Measurements from ENCODE around the gene CPVL.

Gene CPVL

GRCh38 chr7:29086545-29086944 is 59.8 kb downstream of the CPVL start:
- no peak overlapping the region for H3K4me3 ChIP-seq (ENCODE audit: low read depth in 1 of 2, low read length in 2 of 2)
- H3K27ac ChIP-seq (ENCODE audit: low read length): no peak overlapping the region
- H3K9me3 ChIP-seq (ENCODE audit: control insufficient read depth in 1 of 2, low read length in 2 of 2): no peaks in the 10 kb centered on the region
- H3K36me3 ChIP-seq (ENCODE audit: control insufficient read depth in 1 of 2, insufficient read depth in 2 of 2, low read length in 2 of 2): no peaks in the 10 kb centered on the region
- peaks cover 15 to 20% of the 10 kb centered on the region in 2 donors for H3K4me1 ChIP-seq (ENCODE audit: control insufficient read depth in 1 of 2, insufficient read depth in 2 of 2, low read length in 2 of 2)
- no peaks in the 10 kb centered on the region for H3K27me3 ChIP-seq (ENCODE audit: low read depth, low read length)

GRCh38 chr7:29084832-29085231 is 61.5 kb downstream of the CPVL start:
- Histone ChIP-seq H3K27ac (ENCODE audit: low read length) (no peak overlapping the region), H3K4me3 (ENCODE audit: low read depth in 1 of 2, low read length in 2 of 2) (no peak overlapping the region), H3K4me1 (ENCODE audit: control insufficient read depth in 1 of 2, insufficient read depth in 2 of 2, low read length in 2 of 2) (peaks cover 6 to 7% of the 10 kb centered on the region in 2 donors), H3K27me3 (ENCODE audit: low read depth, low read length) (no peaks in the 10 kb centered on the region), H3K9me3 (ENCODE audit: control insufficient read depth in 1 of 2, low read length in 2 of 2) (no peaks in the 10 kb centered on the region), H3K36me3 (ENCODE audit: control insufficient read depth in 1 of 2, insufficient read depth in 2 of 2, low read length in 2 of 2) (no peaks in the 10 kb centered on the region)

GRCh38 chr7:29080803-29081202 is 65.5 kb downstream of the CPVL start:
- Histone ChIP-seq H3K36me3 (ENCODE audit: control insufficient read depth in 1 of 2, insufficient read depth in 2 of 2, low read length in 2 of 2) (no peaks in the 10 kb centered on the region), H3K9me3 (ENCODE audit: control insufficient read depth in 1 of 2, low read length in 2 of 2) (no peaks in the 10 kb centered on the region), H3K27me3 (ENCODE audit: low read depth, low read length) (no peaks in the 10 kb centered on the region), H3K4me1 (ENCODE audit: control insufficient read depth in 1 of 2, insufficient read depth in 2 of 2, low read length in 2 of 2) (no peaks in the 10 kb centered on the region), H3K4me3 (ENCODE audit: low read depth in 1 of 2, low read length in 2 of 2) (no peak overlapping the region), H3K27ac (ENCODE audit: low read length) (no peak overlapping the region)

- H3K27me3 ChIP-seq (ENCODE audit: low read depth, low read length): no peaks in the 10 kb centered on the region
- no peaks in the 10 kb centered on the region for H3K36me3 ChIP-seq (ENCODE audit: control insufficient read depth in 1 of 2, insufficient read depth in 2 of 2, low read length in 2 of 2)
- no peaks in the 10 kb centered on the region for H3K9me3 ChIP-seq (ENCODE audit: control insufficient read depth in 1 of 2, low read length in 2 of 2)
- H3K4me3 ChIP-seq (ENCODE audit: low read depth in 1 of 2, low read length in 2 of 2): no peak overlapping the region
- H3K27ac ChIP-seq (ENCODE audit: low read length): no peak overlapping the region
- no peaks in the 10 kb centered on the region for H3K4me1 ChIP-seq (ENCODE audit: control insufficient read depth in 1 of 2, insufficient read depth in 2 of 2, low read length in 2 of 2)
These were observed 67.8 kb downstream of the CPVL start for GRCh38 chr7:29078311-29079260.

GRCh38 chr7:29077854-29078253 is 68.5 kb downstream of the CPVL start:
- Histone ChIP-seq H3K4me3 (ENCODE audit: low read depth in 1 of 2, low read length in 2 of 2) (no peak overlapping the region), H3K9me3 (ENCODE audit: control insufficient read depth in 1 of 2, low read length in 2 of 2) (no peaks in the 10 kb centered on the region), H3K36me3 (ENCODE audit: control insufficient read depth in 1 of 2, insufficient read depth in 2 of 2, low read length in 2 of 2) (no peaks in the 10 kb centered on the region), H3K4me1 (ENCODE audit: control insufficient read depth in 1 of 2, insufficient read depth in 2 of 2, low read length in 2 of 2) (no peaks in the 10 kb centered on the region), H3K27ac (ENCODE audit: low read length) (no peak overlapping the region), H3K27me3 (ENCODE audit: low read depth, low read length) (no peaks in the 10 kb centered on the region)

GRCh38 chr7:29077176-29077575 is 69.2 kb downstream of the CPVL start:
- Histone ChIP-seq H3K27me3 (ENCODE audit: low read depth, low read length) (no peaks in the 10 kb centered on the region), H3K4me3 (ENCODE audit: low read depth in 1 of 2, low read length in 2 of 2) (no peak overlapping the region), H3K36me3 (ENCODE audit: control insufficient read depth in 1 of 2, insufficient read depth in 2 of 2, low read length in 2 of 2) (no peaks in the 10 kb centered on the region), H3K9me3 (ENCODE audit: control insufficient read depth in 1 of 2, low read length in 2 of 2) (no peaks in the 10 kb centered on the region), H3K27ac (ENCODE audit: low read length) (no peak overlapping the region), H3K4me1 (ENCODE audit: control insufficient read depth in 1 of 2, insufficient read depth in 2 of 2, low read length in 2 of 2) (no peaks in the 10 kb centered on the region)

- Histone ChIP-seq H3K9me3 (ENCODE audit: control insufficient read depth in 1 of 2, low read length in 2 of 2) (no peaks in the 10 kb centered on the region), H3K36me3 (ENCODE audit: control insufficient read depth in 1 of 2, insufficient read depth in 2 of 2, low read length in 2 of 2) (no peaks in the 10 kb centered on the region)
These were observed 69.7 kb downstream of the CPVL start for GRCh38 chr7:29076631-29077030.

GRCh38 chr7:29075606-29076005 is 70.7 kb downstream of the CPVL start:
- no peaks in the 10 kb centered on the region for H3K27me3 ChIP-seq (ENCODE audit: low read depth, low read length)
- no peak overlapping the region for H3K27ac ChIP-seq (ENCODE audit: low read length)
- H3K9me3 ChIP-seq (ENCODE audit: control insufficient read depth in 1 of 2, low read length in 2 of 2): no peaks in the 10 kb centered on the region
- no peak overlapping the region for H3K4me3 ChIP-seq (ENCODE audit: low read depth in 1 of 2, low read length in 2 of 2)
- no peaks in the 10 kb centered on the region for H3K36me3 ChIP-seq (ENCODE audit: control insufficient read depth in 1 of 2, insufficient read depth in 2 of 2, low read length in 2 of 2)
- no peaks in the 10 kb centered on the region for H3K4me1 ChIP-seq (ENCODE audit: control insufficient read depth in 1 of 2, insufficient read depth in 2 of 2, low read length in 2 of 2)

More at GRCh38 chr7:29076631-29077030, 69.7 kb downstream of the CPVL start:
- Histone ChIP-seq H3K4me3 (ENCODE audit: low read depth in 1 of 2, low read length in 2 of 2) (no peak overlapping the region), H3K4me1 (ENCODE audit: control insufficient read depth in 1 of 2, insufficient read depth in 2 of 2, low read length in 2 of 2) (no peaks in the 10 kb centered on the region), H3K27ac (ENCODE audit: low read length) (no peak overlapping the region), H3K27me3 (ENCODE audit: low read depth, low read length) (no peaks in the 10 kb centered on the region)

GRCh38 chr7:29071203-29071874 is 75.0 kb downstream of the CPVL start:
- Histone ChIP-seq H3K27me3 (ENCODE audit: low read depth, low read length) (no peaks in the 10 kb centered on the region), H3K36me3 (ENCODE audit: control insufficient read depth in 1 of 2, insufficient read depth in 2 of 2, low read length in 2 of 2) (no peaks in the 10 kb centered on the region), H3K27ac (ENCODE audit: low read length) (no peak overlapping the region), H3K4me1 (ENCODE audit: control insufficient read depth in 1 of 2, insufficient read depth in 2 of 2, low read length in 2 of 2) (no peaks in the 10 kb centered on the region), H3K4me3 (ENCODE audit: low read depth in 1 of 2, low read length in 2 of 2) (no peak overlapping the region), H3K9me3 (ENCODE audit: control insufficient read depth in 1 of 2, low read length in 2 of 2) (no peaks in the 10 kb centered on the region)

GRCh38 chr7:29066641-29067040 is 79.7 kb downstream of the CPVL start:
- Histone ChIP-seq H3K36me3 (ENCODE audit: control insufficient read depth in 1 of 2, insufficient read depth in 2 of 2, low read length in 2 of 2) (no peaks in the 10 kb centered on the region), H3K4me1 (ENCODE audit: control insufficient read depth in 1 of 2, insufficient read depth in 2 of 2, low read length in 2 of 2) (no peaks in the 10 kb centered on the region), H3K27me3 (ENCODE audit: low read depth, low read length) (no peaks in the 10 kb centered on the region), H3K9me3 (ENCODE audit: control insufficient read depth in 1 of 2, low read length in 2 of 2) (no peaks in the 10 kb centered on the region), H3K4me3 (ENCODE audit: low read depth in 1 of 2, low read length in 2 of 2) (no peak overlapping the region), H3K27ac (ENCODE audit: low read length) (no peak overlapping the region)

GRCh38 chr7:29065181-29065857 is 81.0 kb downstream of the CPVL start:
- H3K27me3 ChIP-seq (ENCODE audit: low read depth, low read length): no peaks in the 10 kb centered on the region
- H3K36me3 ChIP-seq (ENCODE audit: control insufficient read depth in 1 of 2, insufficient read depth in 2 of 2, low read length in 2 of 2): no peaks in the 10 kb centered on the region
- no peak overlapping the region for H3K4me3 ChIP-seq (ENCODE audit: low read depth in 1 of 2, low read length in 2 of 2)
- H3K9me3 ChIP-seq (ENCODE audit: control insufficient read depth in 1 of 2, low read length in 2 of 2): no peaks in the 10 kb centered on the region
- no peak overlapping the region for H3K27ac ChIP-seq (ENCODE audit: low read length)
- H3K4me1 ChIP-seq (ENCODE audit: control insufficient read depth in 1 of 2, insufficient read depth in 2 of 2, low read length in 2 of 2): no peaks in the 10 kb centered on the region

Measured in muscle layer of duodenum (tissue), 2 donors.